A549 treated with RU486 at 1 μM for 4 hours (cell line): ENCODE results near the gene REN. TPM values are rescaled to one million over a fixed set of nuclear protein-coding genes. Genes with fewer than 3 reads are reported as not detected.

Source experiments
- total RNA-seq: library from RNA; stranded (reverse); fragments of 200-300 nt; extraction: Qiagen RNA extraction; gene quantifications from 5 replicates; pipeline ENCODE4 v1.2.3, GENCODE V29; 2022; ENCODE audit warnings: low read depth

The REN gene
- total RNA-seq = not detected in 5 replicates

GRCh38 chr1:204166219-204166618 is at the start of gene REN:
REN (minus strand) TSS chr1:204166337; CDS start chr1:204166293, 44 bp downstream.

GRCh38 chr1:204213668-204214662 is 47.8 kb upstream of the REN start, which contains the start of gene GOLT1A:
GOLT1A (minus strand) TSS chr1:204213988; CDS start chr1:204213906, 82 bp downstream.

GRCh38 chr1:204196068-204196795 is 30.1 kb upstream of the REN start, which contains the start of gene KISS1:
KISS1 (minus strand) TSS chr1:204196491; CDS start chr1:204192876, 3,615 bp downstream.

GRCh38 chr1:204151552-204152309 is 14.4 kb downstream of the REN start, which contains the start of gene ETNK2:
ETNK2 (minus strand) TSS chr1:204152044; CDS start chr1:204151852, 192 bp downstream.

Other genes with a start within 250 kb of the REN start
- 14.6 to 20.9 TPM (median 19.4 TPM) in 5 replicates for gene SOX13, start 93.2 kb downstream of the REN start, total RNA-seq
- 3.4 to 4.6 TPM (median 4.1 TPM) in 5 replicates for gene ETNK2, start 14.3 kb downstream of the REN start, total RNA-seq
- 1.1 TPM in 1 of 5 replicates, not detected in the others for gene KISS1, start 30.2 kb upstream of the REN start, total RNA-seq
- gene GOLT1A, start 47.7 kb upstream of the REN start, total RNA-seq = 4.1 to 7.6 TPM (median 4.6 TPM) in 5 replicates
- 16.9 to 32.3 TPM (median 25.3 TPM) in 5 replicates for gene PLEKHA6, start 193.6 kb upstream of the REN start, total RNA-seq
- 20.8 to 34.4 TPM (median 27.5 TPM) in 5 replicates for gene PPP1R15B, start 245.5 kb upstream of the REN start, total RNA-seq